Endothelial cell of umbilical vein (primary cell): ENCODE data around the gene SAV1. TPM values are rescaled to one million over a fixed set of nuclear protein-coding genes. Genes with fewer than 3 reads are reported as not detected.
A peak's percentile ranks its signal among the peaks of the same experiment; 100 is the strongest.
"Not testable (repeated sequence)": the region's sequence is repeated elsewhere in the genome, so short reads cannot be mapped to it uniquely, and the experiment has no call there.

Source experiments
- BruUV-seq: library from RNA; stranded (reverse); fragments of 400-500 nt; replicated peaks from 2 replicates; lab custom pipeline; 2021; lab: Mats Ljungman, UMichigan
- CTCF ChIA-PET: fragments of 300-600, 350-600 bp; sonication (Branson Sonifier 250); formaldehyde crosslinking; loops from one replicate; lab custom pipeline; 2021; ENCODE audit warnings: antibody characterized with exemption, inconsistent platforms; lab: Charles Lee
- POLR2A ChIA-PET: fragments of 300-600, 350-600 bp; sonication (Branson Sonifier 250); formaldehyde crosslinking; loops from one replicate; lab custom pipeline; 2021; ENCODE audit warnings: antibody characterized with exemption, inconsistent platforms; lab: Charles Lee
- DNase-seq: peaks from one replicate; pipeline ENCODE4 v3.0.0-alpha.2; 2011; ENCODE audit warnings: low read depth, low spot score
- FAIRE-seq: peaks from 2 replicates; lab custom pipeline; 2011; peaks lifted over from hg19 to GRCh38; lab: Jason Lieb, UNC
- H2AFZ ChIP-seq: 2 replicates; pipeline ENCODE4 v1.6.0; 2012; ENCODE audit warnings: low read depth, low read length, control low read depth, inconsistent platforms
- H3K27ac ChIP-seq: 2 replicates; pipeline ENCODE4 v1.5.1; 2011; ENCODE audit warnings: low read depth, mild to moderate bottlenecking, control low read depth, low read length, moderate library complexity; ENCODE audit not compliant: insufficient read depth
- H3K27me3 ChIP-seq, 2 experiments: 2 replicates each; pipeline versions ENCODE4 v1.6.0 to v1.6.1; 2011; ENCODE audit warnings: low read length in 2 of 2, mixed read lengths in 1 of 2; ENCODE audit not compliant: control insufficient read depth in 2 of 2, insufficient read depth in 2 of 2
- H3K36me3 ChIP-seq, 2 experiments: 2 replicates in 1 of 2; 3 replicates in 1 of 2; pipeline ENCODE4 v1.5.1; 2011; ENCODE audit warnings: low read length in 2 of 2, mild to moderate bottlenecking in 1 of 2, moderate library complexity in 1 of 2; ENCODE audit not compliant: control insufficient read depth in 2 of 2, insufficient read depth in 2 of 2; ENCODE audit errors: extremely low read depth in 1 of 2
- H3K4me1 ChIP-seq: 3 replicates; pipeline ENCODE4 v1.5.1; 2011; ENCODE audit warnings: mild to moderate bottlenecking, low read length; ENCODE audit not compliant: control insufficient read depth, insufficient read depth; ENCODE audit errors: extremely low read depth
- H3K4me2 ChIP-seq: 2 replicates; pipeline ENCODE4 v1.6.1; 2011; ENCODE audit warnings: low read length, control low read depth, mixed read lengths; ENCODE audit not compliant: insufficient read depth
- H3K4me3 ChIP-seq, 3 experiments: fragments of 200-600 bp in 1 of 3; sonication (generic), shearing (Covaris generic) in 1 of 3; replicated peaks in 1 of 3; 2 replicates each; pipeline ENCODE4 v1.5.1; 2011 to 2016; ENCODE audit warnings: control low read depth in 3 of 3, low read length in 3 of 3, mild to moderate bottlenecking in 2 of 3, inconsistent platforms in 1 of 3, low read depth in 1 of 3, moderate library complexity in 1 of 3; ENCODE audit not compliant: insufficient read depth in 1 of 3
- H3K79me2 ChIP-seq: 2 replicates; pipeline ENCODE4 v1.6.0; 2012; ENCODE audit warnings: low read length, inconsistent platforms; ENCODE audit not compliant: control insufficient read depth, insufficient read depth
- H3K9ac ChIP-seq: replicated peaks from 2 replicates; pipeline ENCODE3; 2011; ENCODE audit warnings: low read length, control low read depth; ENCODE audit not compliant: insufficient read depth; ENCODE audit errors: extremely low read depth
- H3K9me1 ChIP-seq: replicated peaks from 3 replicates; pipeline ENCODE4 v1.6.0; 2011; ENCODE audit warnings: mild to moderate bottlenecking, low read length; ENCODE audit not compliant: control insufficient read depth, insufficient read depth; ENCODE audit errors: extremely low read depth
- H3K9me3 ChIP-seq: replicated peaks from 2 replicates; pipeline ENCODE4 v1.5.1; 2012; ENCODE audit warnings: low read length, inconsistent platforms; ENCODE audit not compliant: control insufficient read depth, insufficient read depth
- H4K20me1 ChIP-seq: replicated peaks from 2 replicates; pipeline ENCODE3; 2011; ENCODE audit warnings: mild to moderate bottlenecking, low read length; ENCODE audit not compliant: control insufficient read depth, insufficient read depth; ENCODE audit errors: extremely low read depth
- EZH2 ChIP-seq: IDR thresholded peaks from 2 replicates; pipeline ENCODE4 v1.6.1; 2012; ENCODE audit warnings: borderline replicate concordance, low read depth, mild to moderate bottlenecking, moderate library complexity, low read length, inconsistent platforms; ENCODE audit not compliant: severe bottlenecking
- FOS ChIP-seq: IDR thresholded peaks from 2 replicates; pipeline ENCODE4 v1.6.1; 2011; ENCODE audit warnings: mild to moderate bottlenecking, low read length, moderate library complexity, borderline replicate concordance; ENCODE audit not compliant: insufficient read depth
- GATA2 ChIP-seq: IDR thresholded peaks from 2 replicates; pipeline ENCODE4 v1.7.0; 2011; ENCODE audit warnings: low read depth, mild to moderate bottlenecking, moderate library complexity, mixed read lengths, low read length; ENCODE audit not compliant: insufficient read length, insufficient read depth
- JUN ChIP-seq: IDR thresholded peaks from 2 replicates; pipeline ENCODE4 v1.6.1; 2011; ENCODE audit warnings: borderline replicate concordance, low read depth; ENCODE audit not compliant: insufficient read length, insufficient read depth
- dilution Hi-C: fragments of 300-500 bp; cut with MboI; formaldehyde crosslinking; loops from one replicate; pipeline ENCODE4 v1.15.0; 2019; ENCODE audit warnings: low sequenced_read_pairs; ENCODE audit not compliant: extremely low pct_ligation_motif_present
- intact Hi-C: fragments of 100-400 bp; cut with micrococcal nuclease; formaldehyde crosslinking; loops from one replicate; pipeline ENCODE4 v1.10.0; 2022
- polyA plus RNA-seq, 4 experiments: library from polyadenylated mRNA; depleted of rRNA in 3 of 4; stranded (reverse) in 3 of 4; unstranded in 1 of 4; fragments of >200 nt; gene quantifications; 2 replicates each; pipeline versions ENCODE4 v1.2.1 to v1.2.3, GENCODE V29; 2011 to 2012; ENCODE audit warnings: missing spikeins in 1 of 4
- total RNA-seq: library from RNA; stranded (reverse); gene quantifications from 2 replicates; pipeline ENCODE4 v1.2.3, GENCODE V29; 2021

The SAV1 gene
- total and polyA plus RNA-seq, 2 donors (not counting 3 experiments of a cell fraction or from before 2014, with no cell fraction given), result 7.1 to 31.0 TPM

DNA sequence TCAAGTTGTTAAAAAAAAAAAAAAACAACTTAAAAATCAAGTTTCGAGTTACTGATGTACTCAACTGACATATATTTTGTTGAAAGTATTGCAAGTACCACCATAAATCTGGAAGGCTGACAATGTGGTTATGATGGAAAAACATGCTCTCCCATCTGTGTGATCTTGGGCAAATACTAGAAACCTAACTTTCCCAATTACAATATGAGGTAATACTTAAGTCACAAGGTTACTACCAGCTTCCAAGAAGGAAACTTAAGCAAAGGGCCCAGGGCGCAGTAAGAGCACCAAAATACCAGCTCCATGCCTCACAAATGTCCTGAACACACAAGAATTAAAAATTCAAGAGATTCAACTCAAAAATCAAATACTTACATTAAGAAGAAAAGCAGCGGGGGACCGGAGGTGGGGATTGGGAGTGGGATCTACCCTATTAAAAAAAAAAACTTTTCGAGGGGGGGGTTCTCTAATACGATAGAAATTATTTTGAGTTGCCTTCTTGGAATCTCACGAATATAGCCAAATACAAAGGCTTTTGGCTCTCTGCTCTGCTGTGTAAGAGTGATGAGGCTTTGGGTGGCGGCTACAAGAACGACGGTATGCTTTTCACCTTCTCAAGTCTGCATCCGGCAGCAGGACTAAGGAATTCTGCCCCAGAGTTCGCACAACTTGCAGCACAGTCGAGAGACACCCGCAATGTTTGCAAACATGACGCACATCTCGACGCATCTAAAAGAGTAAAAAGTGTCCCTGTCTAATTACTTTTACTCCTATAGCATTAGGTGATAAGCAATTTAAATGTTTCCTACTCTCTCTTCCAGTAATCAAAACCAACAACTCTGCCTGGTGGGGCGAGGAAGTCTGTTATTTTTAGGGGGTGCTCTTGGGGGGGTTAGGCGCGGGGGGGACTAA, 1.1 kb downstream of the SAV1 start:
- intact Hi-C loops, result loop anchor here (1.0 to 10.0 kb wide), 5 partner anchors 9 to 1888 kb away; partner anchors contain the start of genes DMAC2L, GPR137C, L2HGDH and TXNDC16
- dilution Hi-C loops, result no loop called here
- no peak for TF ChIP-seq GATA2
- TF ChIP-seq EZH2, result no peak
- TF ChIP-seq JUN, result no peak
- peak; percentile 34 for TF ChIP-seq FOS
- H3K9me3 ChIP-seq, result no peaks in the 10 kb centered on the region
- H3K27me3 ChIP-seq, result no peaks in the 10 kb centered on the region
- H3K9me1 ChIP-seq, result no peaks in the 10 kb centered on the region
- FAIRE-seq (peak; percentile 60), DNase-seq (peak; percentile 59)
- BruUV-seq, result TSS peak; percentile 19
- peak overlapping the region; percentile 81 for H3K27ac ChIP-seq
- POLR2A ChIA-PET, result interaction anchor here (0.6 to 0.9 kb wide), 6 partner anchors 10 to 355 kb away, joined by 3 to 10 read pairs (median 4); partner anchors contain the start of genes DMAC2L and L2HGDH
- H3K4me2 ChIP-seq, result peak overlapping the region; percentile 87
- H3K36me3 ChIP-seq, result peaks cover 0 to 2% of the 10 kb centered on the region in 2 experiments
- H3K4me1 ChIP-seq, result peaks cover 23% of the 10 kb centered on the region
- H4K20me1 ChIP-seq, result peaks cover 3% of the 10 kb centered on the region
- H3K4me3 ChIP-seq, result peak overlapping the region; percentile 70 to 85 (median 81)
- H3K79me2 ChIP-seq, result peaks cover 34% of the 10 kb centered on the region
- no peak overlapping the region for H2AFZ ChIP-seq
- H3K9ac ChIP-seq, result peak overlapping the region; percentile 89
- CTCF ChIA-PET, result interaction anchor here (0.9 to 1.9 kb wide), 8 partner anchors 10 to 349 kb away, joined by 3 to 24 read pairs (median 4); no protein-coding TSS in a partner anchor

DNA sequence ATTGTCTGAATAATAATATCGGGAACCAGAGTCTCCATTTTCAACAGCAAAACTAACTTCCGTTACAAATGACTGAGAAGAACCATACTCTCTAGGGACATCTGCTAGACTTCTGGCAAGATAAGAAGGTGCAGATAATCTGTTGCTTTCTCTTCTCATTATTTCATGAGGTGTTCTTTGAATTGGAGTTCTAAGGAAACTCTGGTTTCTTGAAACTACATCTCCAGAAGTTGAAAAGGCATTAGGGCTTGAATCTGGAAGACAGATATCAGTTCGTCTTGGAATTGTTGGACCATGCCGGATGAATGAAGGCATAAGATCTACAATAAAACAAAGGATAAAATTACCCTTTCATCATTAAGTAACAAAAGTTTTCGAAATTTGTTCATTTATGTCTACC, 2.8 kb downstream of the SAV1 start:
- CTCF ChIA-PET, result interaction anchor here (1.6 to 1.9 kb wide), 2 partner anchors 50 to 108 kb away, joined by 5 to 24 read pairs; no protein-coding TSS in a partner anchor
- H3K27ac ChIP-seq, H2AFZ ChIP-seq, H4K20me1 ChIP-seq, H3K9ac ChIP-seq, DNase-seq, H3K27me3 ChIP-seq, dilution Hi-C loops, H3K9me3 ChIP-seq, FAIRE-seq, H3K36me3 ChIP-seq, H3K9me1 ChIP-seq, BruUV-seq, POLR2A ChIA-PET, H3K4me3 ChIP-seq: not testable (repeated sequence)
- intact Hi-C loops, result loop anchor here (5.0 to 10.0 kb wide), 4 partner anchors 48 to 1890 kb away; partner anchors contain the start of genes DMAC2L, GPR137C, L2HGDH and TXNDC16
- peaks cover 35% of the 10 kb centered on the region for H3K79me2 ChIP-seq
- peaks cover 23% of the 10 kb centered on the region for H3K4me1 ChIP-seq
- H3K4me2 ChIP-seq, result peak overlapping the region; percentile 87

DNA sequence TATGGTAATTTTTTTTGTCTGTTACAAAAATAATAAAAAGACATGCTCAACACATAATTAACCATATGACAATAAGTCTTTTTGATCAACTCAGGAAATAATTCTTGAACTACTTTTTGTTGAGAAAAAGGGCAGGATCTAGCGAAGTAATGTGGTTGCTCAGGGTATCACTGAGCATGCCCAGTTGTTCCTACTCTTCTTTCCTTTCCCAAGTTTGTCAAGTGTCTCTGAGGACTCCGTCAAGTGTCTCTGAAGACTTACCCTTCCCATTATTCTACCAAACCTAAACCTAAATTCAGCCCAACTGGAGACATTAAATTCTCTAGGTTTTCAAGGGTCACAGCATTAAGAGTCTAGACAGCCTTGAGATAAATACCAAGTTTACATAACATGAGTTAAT, 3.5 kb downstream of the SAV1 start:
- H3K4me3 ChIP-seq, H3K27me3 ChIP-seq, dilution Hi-C loops, H3K27ac ChIP-seq, FAIRE-seq, H3K9me1 ChIP-seq, H3K4me2 ChIP-seq, H4K20me1 ChIP-seq, H3K36me3 ChIP-seq, H2AFZ ChIP-seq, DNase-seq, BruUV-seq, H3K9me3 ChIP-seq, CTCF ChIA-PET, POLR2A ChIA-PET, H3K9ac ChIP-seq: not testable (repeated sequence)
- intact Hi-C loops, result loop anchor here (10.0 kb wide), 1 partner anchor 1890 kb away; the partner anchor contains the start of genes GPR137C and TXNDC16
- Histone ChIP-seq H3K79me2 (peaks cover 38% of the 10 kb centered on the region), H3K4me1 (peaks cover 22% of the 10 kb centered on the region)
